Measurements from ENCODE around the gene RAVER1. TPM values are rescaled to one million over a fixed set of nuclear protein-coding genes. Genes with fewer than 3 reads are reported as not detected.

Gene RAVER1
- total and polyA plus RNA-seq, 2 of the 8 experiments (the other 6 are each of a cell fraction or from before 2014, with no cell fraction given), result 5.7 to 70.5 TPM

GRCh38 chr19:10378124-10378523 lies 44.8 kb upstream of the RAVER1 start (continued):
- no peak for TF ChIP-seq CHD7 (IDR thresholded peaks at IDR 0.05; ENCODE audit: insufficient replicate concordance, low read length)
- no peak for TF ChIP-seq PHF8 (conservative IDR thresholded peaks at IDR 0.05; ENCODE audit: low read depth, low read length)

All from H1 (cell line).